Transverse colon (tissue), 4 donors: ENCODE data around the gene LXN. TPM values are rescaled to one million over a fixed set of nuclear protein-coding genes. Genes with fewer than 3 reads are reported as not detected.
A peak's percentile ranks its signal among the peaks of the same experiment; 100 is the strongest.

ENCODE experiments used
- DNase-seq: peaks from one replicate; pipeline ENCODE4 v3.0.0-alpha.2; 2019
- H3K27ac ChIP-seq, 4 donors: fragments of 200-600 bp; sonication (generic); 2 replicates each; pipeline ENCODE4 v1.5.1; 2016 to 2018; ENCODE audit warnings: inconsistent platforms in 4 of 4
- H3K27me3 ChIP-seq: fragments of 200-600 bp; sonication (generic); 2 replicates; pipeline ENCODE4 v1.5.1; 2017; ENCODE audit warnings: inconsistent platforms
- H3K36me3 ChIP-seq, 4 donors: fragments of 200-600 bp; sonication (generic); 2 replicates each; pipeline ENCODE4 v1.5.1; 2017 to 2019; ENCODE audit warnings: inconsistent platforms in 4 of 4
- H3K4me1 ChIP-seq, 4 donors: fragments of 200-600 bp; sonication (generic); 2 replicates each; pipeline ENCODE4 v1.5.1; 2017 to 2020; ENCODE audit warnings: inconsistent platforms in 4 of 4
- H3K4me3 ChIP-seq, 4 donors: fragments of 200-600 bp; sonication (generic); 1 replicate in 1 of 4; 2 replicates in 3 of 4; pipeline versions ENCODE4 v1.5.1 to v1.6.1; 2017 to 2019; ENCODE audit warnings: inconsistent platforms in 4 of 4
- H3K9me3 ChIP-seq, 2 donors: fragments of 200-600 bp; sonication (generic); 2 replicates each; pipeline ENCODE4 v1.5.1; 2017 to 2019; ENCODE audit warnings: inconsistent platforms in 2 of 2
- EP300 ChIP-seq: sonication (generic); formaldehyde crosslinking; IDR thresholded peaks from one replicate; pipeline ENCODE4 v1.6.1; 2017; ENCODE audit warnings: antibody characterized with exemption, low read depth
- POLR2A ChIP-seq: fragments of 450-650 bp; IDR thresholded peaks from one replicate; pipeline ENCODE4 v1.6.1; 2016; ENCODE audit warnings: antibody characterized with exemption, mild to moderate bottlenecking, moderate library complexity
- POLR2AphosphoS5 ChIP-seq, 3 donors: sonication (generic); formaldehyde crosslinking; IDR thresholded peaks; one replicate each; pipeline ENCODE4 v1.6.1; 2016; ENCODE audit warnings: antibody characterized with exemption in 3 of 3
- WGBS, 2 donors: methylation state at CpG; one replicate each; pipeline ENCODE4 v1.1.5; 2018; ENCODE audit warnings: low coverage in 1 of 2; 5-methylcytosine and 5-hydroxymethylcytosine counted together
- in situ Hi-C, 4 donors: fragments of 200-750 bp; cut with MboI; loops; one replicate each; pipeline versions ENCODE4 v1.15.0 to v1.15.1; 2017; ENCODE audit warnings: low sequenced_read_pairs in 3 of 4, low pct_ligation_motif_present in 1 of 4, low pct_unique_long_range_greater_than_20kb in 1 of 4
- intact Hi-C: fragments of 100-400 bp; cut with DNase I; formaldehyde crosslinking; loops from one replicate; pipeline ENCODE4 v1.15.1; 2023; ENCODE audit warnings: low total_unique reads
- total RNA-seq, 4 donors: library from RNA; depleted of rRNA; stranded (reverse); fragments of >200 nt; gene quantifications; one replicate each; pipeline ENCODE4 v1.1.0, GENCODE V29; 2016
- TF ChIP-seq, protein P1 (sequence below), 5 experiments: fragments of 200-600 bp in 3 of 5; fragments of 450-650 bp in 2 of 5; sonication (generic) in 3 of 5; IDR thresholded peaks; 1 replicate in 2 of 5; 2 replicates in 3 of 5; pipeline ENCODE4 v1.5.1; 2016 to 2017; ENCODE audit warnings: antibody characterized with exemption in 5 of 5, inconsistent platforms in 3 of 5, mild to moderate bottlenecking in 2 of 5, moderate library complexity in 1 of 5

The LXN gene
- total RNA-seq, 4 donors from 2014 or later: 22.2 to 55.8 (median 24.4) TPM

DNA sequence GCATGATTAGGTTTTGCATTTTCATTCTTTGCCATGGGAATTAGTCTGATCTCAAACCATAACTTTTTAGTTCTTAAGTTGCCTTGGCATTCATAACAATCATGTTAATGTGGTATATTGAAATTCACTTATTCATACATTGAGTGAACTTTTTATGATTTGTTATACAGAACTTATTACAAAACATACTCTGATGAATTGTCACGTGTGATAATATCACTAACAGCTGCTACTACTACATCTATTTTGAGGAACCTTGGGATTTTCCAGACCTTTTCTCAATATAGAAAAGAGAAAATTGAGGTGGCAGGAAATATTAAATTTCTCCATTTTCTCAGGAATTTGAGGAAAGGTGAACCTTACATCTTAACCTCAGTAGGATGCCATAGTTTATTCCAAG, 9.2 kb downstream of the LXN start:
- no peak overlapping the region for H3K27ac ChIP-seq
- in situ Hi-C loops: loop anchor here in 2 of 4 donors (5.0 to 10.0 kb wide), 3 partner anchors 49 to 132 kb away; no protein-coding TSS in a partner anchor
- no peaks in the 10 kb centered on the region for H3K27me3 ChIP-seq
- no peak overlapping the region for H3K4me3 ChIP-seq
- WGBS, 2 donors: 83 to 95% methylated on average over 1 of the region's 1 CpG
- H3K36me3 ChIP-seq: peaks cover 0 to 51% (median 15%) of the 10 kb centered on the region in 4 donors
- intact Hi-C loops: loop anchor here (5.0 kb wide), 1 partner anchor 124 kb away; no protein-coding TSS in a partner anchor
- no peak for TF ChIP-seq POLR2AphosphoS5 (IDR thresholded peaks at IDR 0.05)
- H3K9me3 ChIP-seq: no peaks in the 10 kb centered on the region
- peaks cover 0 to 18% (median 3%) of the 10 kb centered on the region in 4 donors for H3K4me1 ChIP-seq
- no peak for DNase-seq

DNA sequence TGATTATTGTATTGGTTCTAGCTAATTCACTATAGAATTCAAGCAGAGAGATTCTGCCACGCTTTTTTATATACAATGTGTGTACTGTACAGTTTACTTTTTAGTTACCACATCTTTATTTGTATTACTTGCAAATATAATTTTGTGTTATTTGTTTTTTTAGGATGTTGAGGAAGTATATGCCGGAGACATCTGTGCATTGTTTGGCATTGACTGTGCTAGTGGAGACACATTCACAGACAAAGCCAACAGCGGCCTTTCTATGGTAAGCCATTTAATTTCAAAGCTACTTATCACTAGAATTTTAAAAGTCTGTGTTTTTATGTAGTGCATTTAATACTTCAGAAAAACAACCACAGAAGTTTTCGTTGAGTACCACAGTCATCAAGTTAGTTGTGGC, 11.7 kb downstream of the LXN start:
- Histone ChIP-seq H3K36me3 (peaks cover 0 to 33% (median 16%) of the 10 kb centered on the region in 4 donors), H3K27me3 (no peaks in the 10 kb centered on the region), H3K4me1 (peaks cover 0 to 18% (median 3%) of the 10 kb centered on the region in 4 donors), H3K9me3 (no peaks in the 10 kb centered on the region), H3K4me3 (no peak overlapping the region), H3K27ac (peak overlapping the region in 2 of 4 donors; percentile 4 to 28)
- WGBS, 2 donors: 77 to 90% methylated on average over 4 of the region's 4 CpGs
- intact Hi-C loops (loop anchor here (5.0 kb wide), 1 partner anchor 127 kb away; no protein-coding TSS in a partner anchor), in situ Hi-C loops (loop anchor here in 2 of 4 donors (5.0 to 10.0 kb wide), 3 partner anchors 52 to 134 kb away; no protein-coding TSS in a partner anchor)
- TF ChIP-seq POLR2A: no peak
- TF ChIP-seq, protein P1, sequence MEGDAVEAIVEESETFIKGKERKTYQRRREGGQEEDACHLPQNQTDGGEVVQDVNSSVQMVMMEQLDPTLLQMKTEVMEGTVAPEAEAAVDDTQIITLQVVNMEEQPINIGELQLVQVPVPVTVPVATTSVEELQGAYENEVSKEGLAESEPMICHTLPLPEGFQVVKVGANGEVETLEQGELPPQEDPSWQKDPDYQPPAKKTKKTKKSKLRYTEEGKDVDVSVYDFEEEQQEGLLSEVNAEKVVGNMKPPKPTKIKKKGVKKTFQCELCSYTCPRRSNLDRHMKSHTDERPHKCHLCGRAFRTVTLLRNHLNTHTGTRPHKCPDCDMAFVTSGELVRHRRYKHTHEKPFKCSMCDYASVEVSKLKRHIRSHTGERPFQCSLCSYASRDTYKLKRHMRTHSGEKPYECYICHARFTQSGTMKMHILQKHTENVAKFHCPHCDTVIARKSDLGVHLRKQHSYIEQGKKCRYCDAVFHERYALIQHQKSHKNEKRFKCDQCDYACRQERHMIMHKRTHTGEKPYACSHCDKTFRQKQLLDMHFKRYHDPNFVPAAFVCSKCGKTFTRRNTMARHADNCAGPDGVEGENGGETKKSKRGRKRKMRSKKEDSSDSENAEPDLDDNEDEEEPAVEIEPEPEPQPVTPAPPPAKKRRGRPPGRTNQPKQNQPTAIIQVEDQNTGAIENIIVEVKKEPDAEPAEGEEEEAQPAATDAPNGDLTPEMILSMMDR (IDR thresholded peaks at IDR 0.05): no peak
- no peak for TF ChIP-seq EP300
- DNase-seq: no peak

DNA sequence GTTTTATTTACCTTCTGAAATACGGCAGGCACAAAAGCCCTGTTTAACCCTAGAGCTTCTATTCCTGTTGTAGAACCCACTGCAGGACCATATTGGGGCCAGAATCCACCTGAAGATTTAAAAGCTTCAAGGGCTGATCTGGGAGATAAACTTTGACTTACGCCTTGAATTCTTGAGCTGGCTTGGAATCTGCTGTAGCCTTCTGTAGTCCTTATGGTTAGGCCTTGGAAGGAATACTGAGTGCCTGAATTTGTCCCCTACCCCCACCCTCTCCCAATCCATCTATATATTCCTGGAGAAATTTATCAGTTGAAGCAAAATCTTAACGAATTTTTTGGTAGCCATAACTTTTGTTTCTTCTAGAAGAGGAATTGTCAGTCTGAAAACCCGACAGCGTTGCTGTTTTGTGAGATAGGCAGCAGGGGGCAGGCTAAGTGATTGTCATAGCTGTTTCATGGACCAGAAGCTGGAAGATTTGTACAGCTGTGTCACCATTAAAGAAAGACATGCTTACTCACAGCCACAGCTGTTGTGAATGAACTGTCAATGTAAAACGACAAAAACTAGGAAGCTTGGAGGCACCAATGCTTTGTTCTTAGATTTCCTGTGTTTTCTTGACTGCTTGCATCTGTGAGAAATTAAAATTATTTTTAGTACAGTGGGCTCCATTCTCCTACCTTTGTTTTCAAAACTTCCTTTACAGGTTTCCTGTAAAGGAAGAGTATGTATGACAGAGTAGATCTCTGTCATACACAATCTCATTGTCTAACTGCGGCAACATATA, 12.8 kb downstream of the LXN start:
- TF ChIP-seq POLR2AphosphoS5 (IDR thresholded peaks at IDR 0.05) (peak in 1 of 3 donors; percentile 20), EP300 (no peak)
- TF ChIP-seq, protein P1 (IDR thresholded peaks at IDR 0.05): peak; percentile 58 to 74 (median 68)
- peak; percentile 63 for DNase-seq
- Histone ChIP-seq H3K4me1 (peaks cover 0 to 18% (median 3%) of the 10 kb centered on the region in 4 donors), H3K27ac (peak overlapping the region in 1 of 4 donors; percentile 25), H3K9me3 (no peaks in the 10 kb centered on the region), H3K36me3 (peaks cover 0 to 40% (median 16%) of the 10 kb centered on the region in 4 donors), H3K4me3 (no peak overlapping the region), H3K27me3 (no peaks in the 10 kb centered on the region)
- intact Hi-C loops: loop anchor here (5.0 kb wide), 1 partner anchor 128 kb away; no protein-coding TSS in a partner anchor
- in situ Hi-C loops: loop anchor here (5.0 to 10.0 kb wide), 4 partner anchors 53 to 135 kb away; no protein-coding TSS in a partner anchor
- WGBS, 2 donors: 43 to 62% methylated on average over 4 to 7 of the region's 7 CpGs

DNA sequence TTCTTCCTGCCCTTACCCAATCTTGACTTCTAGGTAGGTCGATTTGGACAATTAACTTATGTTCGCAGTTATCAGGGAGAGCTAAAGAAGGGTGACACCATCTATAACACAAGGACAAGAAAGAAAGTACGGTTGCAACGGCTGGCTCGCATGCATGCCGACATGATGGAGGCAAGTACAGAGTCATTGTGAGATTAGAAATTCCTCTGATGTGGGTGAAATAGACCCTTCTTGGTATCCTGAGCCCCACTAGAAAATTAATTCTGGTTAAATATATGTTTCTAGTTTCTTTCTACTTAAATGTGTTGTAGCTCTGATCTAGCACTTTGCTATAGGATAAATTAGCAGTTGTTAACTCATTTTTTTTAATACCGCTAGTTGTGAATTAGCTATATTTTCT, 13.6 kb downstream of the LXN start:
- in situ Hi-C loops: loop anchor here in 2 of 4 donors (10.0 kb wide), 2 partner anchors 126 to 136 kb away; no protein-coding TSS in a partner anchor
- peaks cover 0 to 44% (median 16%) of the 10 kb centered on the region in 4 donors for H3K36me3 ChIP-seq
- H3K4me3 ChIP-seq: no peak overlapping the region
- H3K27me3 ChIP-seq: no peaks in the 10 kb centered on the region
- intact Hi-C loops: no loop called here
- H3K9me3 ChIP-seq: no peaks in the 10 kb centered on the region
- no peak for TF ChIP-seq EP300
- TF ChIP-seq, protein P1 (IDR thresholded peaks at IDR 0.05): no peak
- 91 to 92% methylated on average over 7 of the region's 7 CpGs for WGBS, 2 donors
- DNase-seq: no peak
- H3K27ac ChIP-seq: no peak overlapping the region
- H3K4me1 ChIP-seq: peaks cover 0 to 18% (median 3%) of the 10 kb centered on the region in 4 donors
